GM21529 (cell line): ENCODE measurements around the gene SYPL2.
A peak's percentile ranks its signal among the peaks of the same experiment; 100 is the strongest.

Experiments used
- ATAC-seq: cut with Tn5 transposase; IDR thresholded peaks from one replicate; pipeline ENCODE4 v1.9.1; 2021; ENCODE audit not compliant: unreplicated experiment

The SYPL2 gene

GRCh38 chr1:109490934-109491302, 24.6 kb downstream of the SYPL2 start:
- no peak for ATAC-seq

DNA sequence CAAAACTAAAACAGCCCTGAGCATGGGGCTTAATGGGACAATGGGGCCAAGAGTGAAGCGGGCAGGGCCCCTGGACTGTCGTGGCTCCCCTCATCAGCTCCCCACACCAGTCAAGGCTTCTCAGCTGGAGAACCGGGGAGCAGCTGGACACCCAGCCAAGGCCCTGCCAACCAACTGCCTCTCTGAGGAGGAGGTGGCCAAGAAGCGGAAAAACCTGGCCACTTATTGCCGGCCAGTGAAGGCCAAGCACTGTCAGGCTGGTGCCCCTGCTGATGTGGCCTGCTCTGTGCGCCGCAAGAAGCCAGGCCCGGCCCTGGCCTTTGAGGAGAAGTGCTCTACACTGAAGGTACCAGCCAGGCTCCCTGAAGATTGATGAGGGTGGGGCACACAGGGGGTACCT, 25.0 kb downstream of the SYPL2 start:
- no peak for ATAC-seq

- ATAC-seq: no peak
Measured at GRCh38 chr1:109492779-109493178, 26.4 kb downstream of the SYPL2 start.

DNA sequence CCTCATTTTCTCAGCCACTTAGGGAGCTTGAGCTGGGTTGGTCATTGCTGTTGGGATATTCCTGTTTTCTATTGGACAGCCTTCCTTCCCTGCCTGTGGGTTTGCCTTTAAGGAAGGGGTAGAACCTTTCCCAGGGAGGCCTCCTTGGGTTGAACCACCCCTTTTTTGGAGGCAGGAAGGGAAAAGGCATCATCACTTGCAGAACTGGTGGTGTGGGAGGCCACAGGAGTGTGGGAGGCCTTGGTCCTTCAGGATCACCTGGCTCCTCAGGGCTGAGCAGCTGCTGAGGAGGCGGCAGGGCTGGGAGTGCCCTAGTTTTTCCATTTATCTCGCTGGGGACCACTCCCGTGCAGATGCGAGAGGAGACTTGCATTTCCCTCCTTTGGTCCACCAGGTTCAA, 26.9 kb downstream of the SYPL2 start:
- no peak for ATAC-seq

GRCh38 chr1:109493805-109494539, 27.6 kb downstream of the SYPL2 start, which contains the start of gene CYB561D1:
CYB561D1 (plus strand) TSS chr1:109494094; CDS start chr1:109494140, 46 bp downstream.
- peak; percentile 90 for ATAC-seq

GRCh38 chr1:109495738-109496137, 29.4 kb downstream of the SYPL2 start:
- ATAC-seq: no peak

GRCh38 chr1:109497449-109498160, 31.3 kb downstream of the SYPL2 start:
- no peak for ATAC-seq

- ATAC-seq: no peak
Measured at GRCh38 chr1:109498161-109498801, 31.9 kb downstream of the SYPL2 start.

- no peak for ATAC-seq
Measured at GRCh38 chr1:109499081-109499480, 32.7 kb downstream of the SYPL2 start.

GRCh38 chr1:109499661-109500536, 33.6 kb downstream of the SYPL2 start:
- no peak for ATAC-seq

DNA sequence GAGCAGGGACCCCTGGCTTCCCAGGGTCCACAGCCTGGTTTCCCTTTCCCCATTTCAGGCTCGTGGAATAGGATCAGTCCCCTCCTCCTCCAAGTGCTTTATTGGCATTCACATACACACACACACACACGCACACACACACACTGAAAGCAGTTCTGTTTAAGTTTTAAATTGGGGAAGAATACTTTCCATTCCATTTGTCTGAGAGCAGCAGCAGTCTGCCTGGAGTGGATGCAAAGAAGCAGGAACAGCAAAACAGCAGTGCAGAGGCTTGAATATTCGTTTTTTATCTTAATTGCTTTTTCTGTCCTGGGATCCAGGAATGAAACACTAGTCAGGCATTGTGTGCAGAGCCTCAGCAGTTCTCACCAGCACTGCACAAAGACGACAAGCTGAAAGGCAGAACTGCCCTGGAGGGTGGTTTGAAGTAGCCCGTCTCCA, 34.6 kb downstream of the SYPL2 start:
- no peak for ATAC-seq

- ATAC-seq: no peak
Measured at GRCh38 chr1:109501644-109502363, 35.5 kb downstream of the SYPL2 start.

GRCh38 chr1:109502364-109502851, 36.1 kb downstream of the SYPL2 start:
- ATAC-seq: no peak

- no peak for ATAC-seq
Measured at GRCh38 chr1:109503935-109504334, 37.6 kb downstream of the SYPL2 start.

GRCh38 chr1:109504974-109505373, 38.6 kb downstream of the SYPL2 start:
- no peak for ATAC-seq

GRCh38 chr1:109508001-109508872, 41.9 kb downstream of the SYPL2 start:
- no peak for ATAC-seq

DNA sequence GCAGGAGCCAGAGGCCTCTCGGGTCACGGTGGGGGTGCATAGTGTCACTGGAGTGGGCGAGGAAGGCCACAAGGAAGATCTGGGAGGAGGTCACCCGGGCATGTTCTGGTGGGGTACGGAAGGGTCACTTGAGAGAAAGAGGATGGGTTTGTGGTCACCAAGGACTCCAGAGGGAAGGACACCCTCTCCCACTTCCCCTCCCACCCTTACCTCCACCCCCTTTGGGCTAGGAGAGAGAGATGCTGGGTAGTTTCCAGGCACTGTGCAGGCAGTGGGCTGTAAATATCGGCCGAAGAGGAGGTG, 42.5 kb downstream of the SYPL2 start:
- no peak for ATAC-seq

DNA sequence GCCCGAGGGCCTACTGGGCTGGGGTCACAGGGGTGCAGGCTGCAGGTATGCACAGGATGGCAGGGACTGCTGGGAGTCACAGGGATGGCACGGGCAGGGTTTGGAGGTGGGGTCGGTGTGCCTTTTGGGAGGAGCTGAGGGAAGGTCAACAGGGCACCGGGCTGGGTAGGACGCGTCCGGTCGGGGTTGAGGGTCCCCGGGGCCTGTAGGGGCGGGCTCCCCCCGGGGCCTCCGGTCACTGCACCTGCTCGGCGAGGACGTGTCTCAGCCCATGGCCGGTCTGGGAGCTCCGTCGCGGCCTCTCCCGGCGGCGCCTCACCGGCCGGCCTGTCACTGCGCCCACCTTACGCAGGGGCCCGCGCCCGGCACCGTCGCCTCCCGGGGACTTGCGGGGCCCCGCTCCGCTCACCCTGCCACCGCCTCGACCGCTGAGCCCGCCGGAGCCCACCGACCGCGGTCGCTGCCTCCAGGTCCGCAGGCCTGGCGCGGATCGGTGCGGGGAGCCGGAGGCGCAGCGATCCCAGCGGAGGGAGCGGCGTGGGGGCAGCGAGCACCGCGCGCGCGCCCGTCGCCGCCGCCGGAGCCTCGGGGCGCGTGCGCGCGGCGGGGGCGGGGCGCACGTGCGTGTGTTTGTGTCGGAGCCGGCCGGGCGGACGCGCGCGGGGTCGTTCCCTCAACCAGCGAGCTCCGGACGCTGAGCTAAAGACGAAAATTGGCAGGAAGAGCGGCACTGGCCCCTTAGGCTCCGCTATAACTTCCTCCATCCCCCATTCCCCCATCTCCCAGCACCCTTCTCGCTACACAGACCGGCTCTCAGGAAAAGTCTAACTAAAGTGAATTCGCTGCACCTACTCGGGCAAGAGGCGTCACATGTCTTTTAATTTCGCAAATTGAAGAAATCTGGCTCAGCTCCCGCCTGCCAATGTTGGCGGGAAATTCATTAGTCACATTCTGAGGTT, 43.1 kb downstream of the SYPL2 start, which contains the start of gene AMIGO1:
Gene AMIGO1, minus strand, starts transcription at position 552 of the 959 bp plus-strand sequence. CDS start 815 bp downstream, outside the sequence.
- peak; percentile 57 for ATAC-seq
